IPS DF 19.7 (cell line): ENCODE data around the gene KAZN.

Source experiments
- DNase-seq: peaks from one replicate; pipeline ENCODE4 v3.0.0-alpha.2; 2013; ENCODE audit warnings: low read depth, low spot score

The KAZN gene

GRCh38 chr1:14646973-14647372 lies 48.5 kb downstream of the KAZN start:
- DNase-seq, result no peak

- DNase-seq, result no peak
Measured at GRCh38 chr1:14647777-14648176, 49.3 kb downstream of the KAZN start.

- no peak for DNase-seq
Measured at GRCh38 chr1:14648391-14648790, 49.9 kb downstream of the KAZN start.

DNA sequence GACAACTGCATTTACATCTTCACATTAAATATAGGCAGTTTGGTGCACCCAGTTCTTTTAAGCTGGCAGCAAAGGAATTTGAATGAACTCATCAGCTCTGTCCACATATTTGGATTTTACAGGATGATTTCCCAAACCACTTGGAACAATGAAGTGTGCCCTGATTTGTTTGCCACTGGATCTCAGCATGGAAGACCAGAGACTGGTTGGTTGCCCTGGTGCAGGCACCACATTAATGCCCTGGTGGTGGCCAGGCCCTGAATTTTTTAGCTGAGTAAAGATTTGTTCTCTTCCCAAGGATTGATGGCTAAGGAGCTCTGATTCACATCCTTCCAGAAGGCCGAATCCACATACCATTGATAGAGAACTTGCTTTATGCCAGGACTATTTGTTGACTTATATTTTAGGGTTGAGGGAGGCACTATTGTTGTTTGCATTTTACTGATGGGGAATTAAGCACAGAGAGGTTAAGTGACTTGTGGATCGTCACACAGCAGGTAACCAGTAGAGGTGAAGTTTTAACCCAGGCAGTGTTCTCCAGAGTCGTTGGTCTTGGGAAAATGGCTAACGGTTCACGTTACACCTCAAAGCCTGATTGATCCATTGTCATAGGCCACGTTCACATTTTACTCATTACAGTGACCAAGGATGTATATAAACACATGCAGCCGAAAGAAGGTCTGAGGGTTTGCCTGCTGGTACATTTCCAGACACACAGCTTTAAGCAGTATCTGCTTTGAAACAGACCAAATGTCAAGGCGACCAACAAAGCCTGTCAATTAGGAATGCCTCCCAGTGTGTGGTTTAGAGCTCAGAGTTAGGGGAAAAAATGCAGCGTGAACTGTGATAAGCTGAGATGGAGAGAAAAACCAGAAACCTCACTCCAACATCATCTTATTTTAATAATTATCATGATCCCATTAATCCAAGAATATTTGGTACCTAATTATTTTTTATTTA lies 50.7 kb downstream of the KAZN start:
- DNase-seq, result no peak

DNA sequence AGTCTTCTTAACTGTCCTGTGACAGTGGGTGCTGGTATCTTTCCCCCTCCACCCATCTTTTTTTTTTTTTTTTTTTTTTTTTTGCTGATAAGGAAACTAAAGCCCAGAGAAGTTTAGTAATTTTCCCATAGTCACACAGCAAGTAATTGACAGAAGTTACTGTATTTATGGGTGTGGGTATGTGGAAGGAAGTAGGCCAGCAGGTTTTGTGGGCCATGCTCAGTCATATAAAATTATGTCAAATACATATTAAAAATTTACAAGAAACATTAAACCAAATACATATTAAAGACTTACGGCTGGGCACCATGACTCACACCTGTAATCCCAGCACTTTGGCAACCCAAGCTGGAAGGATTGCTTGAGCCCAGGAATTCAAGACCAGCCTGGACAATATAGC lies 51.5 kb downstream of the KAZN start:
- DNase-seq, result no peak

- DNase-seq, result no peak
Measured at GRCh38 chr1:14650951-14651350, 52.5 kb downstream of the KAZN start.

DNA sequence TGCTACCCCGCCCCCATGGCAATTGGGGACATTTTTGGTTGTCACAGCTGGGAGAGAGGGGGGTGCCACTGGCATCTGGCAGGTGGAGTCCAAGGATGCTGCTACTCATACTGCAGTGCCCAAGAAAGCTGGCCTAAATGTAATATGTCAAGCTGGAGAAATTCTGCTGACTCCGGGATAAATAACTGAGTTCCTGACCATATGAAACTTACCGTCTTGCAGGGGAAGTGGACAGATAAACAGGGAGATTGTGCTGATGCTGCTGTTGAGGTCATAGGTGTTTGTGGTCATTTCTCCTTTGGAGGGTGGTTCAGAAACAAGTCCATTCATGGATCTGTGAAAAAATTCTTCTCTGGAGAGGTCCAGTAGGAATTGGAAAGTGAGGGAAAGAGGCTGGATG lies 54.4 kb downstream of the KAZN start:
- no peak for DNase-seq

DNA sequence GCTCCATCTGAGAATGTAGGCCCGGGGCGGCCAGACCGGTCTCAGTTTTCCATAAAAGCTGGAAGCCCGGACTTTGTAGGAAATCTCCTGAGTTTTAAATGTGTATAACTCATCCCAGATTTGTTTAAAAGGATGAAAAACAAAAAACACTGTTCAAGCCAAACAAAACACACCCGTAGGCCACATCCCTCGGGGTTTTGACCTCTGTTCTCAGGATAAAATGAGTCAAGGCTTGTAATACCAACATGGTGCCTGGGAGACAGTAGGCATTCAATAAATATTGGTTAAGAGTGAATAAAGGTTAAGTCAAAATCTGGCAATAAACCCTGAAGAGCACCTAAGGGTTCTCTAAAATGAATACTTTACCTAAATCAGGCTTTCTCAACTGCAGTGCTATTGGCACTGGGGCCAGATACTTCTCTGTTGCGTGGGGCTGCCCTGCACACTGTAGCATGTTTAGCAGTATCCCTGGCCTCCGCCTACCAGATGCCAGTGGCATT lies 55.0 kb downstream of the KAZN start:
- DNase-seq, result no peak

- DNase-seq, result no peak
Measured at GRCh38 chr1:14654554-14654953, 56.1 kb downstream of the KAZN start.

DNA sequence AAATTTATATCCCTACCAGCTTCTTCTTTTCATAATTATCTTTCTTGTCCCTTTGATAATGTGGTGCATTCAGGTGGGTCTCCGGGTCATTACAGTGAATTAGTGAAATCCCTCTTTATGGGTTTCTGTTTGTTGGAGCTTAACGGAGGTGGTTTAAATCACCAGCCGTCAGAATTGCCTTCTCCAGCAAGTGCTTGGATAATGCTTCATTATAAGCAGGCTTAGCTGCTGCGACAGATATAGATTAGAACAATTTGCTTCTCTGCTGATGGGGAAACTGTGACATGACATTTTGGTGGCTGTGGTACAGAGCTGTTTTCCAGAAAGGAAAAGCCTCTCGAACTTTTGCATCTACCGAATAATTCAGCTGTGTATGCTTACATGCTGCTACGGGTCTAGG lies 56.9 kb downstream of the KAZN start:
- no peak for DNase-seq

- no peak for DNase-seq
Measured at GRCh38 chr1:14656384-14656937, 58.0 kb downstream of the KAZN start.

GRCh38 chr1:14658642-14659041 lies 60.2 kb downstream of the KAZN start:
- DNase-seq, result no peak

DNA sequence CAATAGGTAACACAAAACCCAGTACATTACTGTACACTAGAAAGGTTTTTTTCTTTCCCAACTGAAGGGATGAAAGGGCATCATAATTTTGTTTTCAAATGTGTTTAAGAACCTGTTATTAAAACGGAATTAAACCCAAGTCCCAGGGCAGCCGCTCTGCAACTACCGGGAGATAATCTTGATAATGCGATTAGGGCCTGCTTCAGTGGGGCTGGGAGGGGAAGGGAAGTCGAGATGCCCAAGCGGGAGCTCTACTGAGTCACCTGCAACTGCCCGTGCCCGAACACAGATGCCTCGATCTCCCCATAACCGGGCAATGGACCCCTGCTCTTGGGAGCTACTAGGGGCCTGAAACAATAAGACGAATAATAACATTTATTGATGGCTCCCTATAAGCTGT lies 61.4 kb downstream of the KAZN start:
- DNase-seq, result no peak

GRCh38 chr1:14660801-14661200 lies 62.3 kb downstream of the KAZN start:
- no peak for DNase-seq

DNA sequence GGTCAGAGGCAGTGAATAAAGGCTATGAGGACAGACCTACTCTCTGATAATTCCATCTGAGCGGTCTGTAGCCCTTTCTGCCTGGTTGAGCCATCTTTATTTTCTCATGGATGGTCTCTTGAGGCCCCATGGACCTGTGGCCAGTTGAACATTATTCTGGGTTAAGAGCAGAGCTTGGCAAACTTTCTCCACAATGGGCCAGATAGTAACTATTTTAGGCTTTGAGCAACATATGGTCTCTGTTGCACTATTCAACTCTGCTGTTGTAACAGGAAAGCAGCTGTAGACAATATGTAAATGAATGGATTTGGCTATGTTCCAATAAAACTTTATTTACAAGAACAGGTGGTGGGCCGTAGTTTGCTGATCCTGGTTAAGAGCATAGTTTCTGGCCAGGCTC lies 62.7 kb downstream of the KAZN start:
- DNase-seq, result no peak

- DNase-seq, result no peak
Measured at GRCh38 chr1:14662116-14662515, 63.6 kb downstream of the KAZN start.

DNA sequence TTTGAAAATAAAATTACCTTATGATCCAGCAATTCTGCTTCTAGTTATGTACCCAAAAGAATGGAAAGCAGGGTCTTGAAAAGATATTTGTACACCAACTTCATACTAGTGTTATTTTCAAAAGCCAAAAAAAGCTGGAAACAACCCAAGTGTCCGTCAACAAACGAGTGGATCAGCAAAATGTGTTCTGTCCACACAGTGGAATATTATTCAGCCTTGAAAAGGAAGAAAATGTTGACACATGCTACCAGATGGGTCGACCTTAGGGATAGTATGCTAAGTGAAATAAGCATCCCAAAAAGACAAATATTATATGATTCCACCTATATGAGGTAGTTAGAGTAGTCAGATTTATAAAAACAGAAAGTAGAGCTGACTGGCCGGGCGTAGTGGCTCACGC lies 65.3 kb downstream of the KAZN start:
- no peak for DNase-seq

DNA sequence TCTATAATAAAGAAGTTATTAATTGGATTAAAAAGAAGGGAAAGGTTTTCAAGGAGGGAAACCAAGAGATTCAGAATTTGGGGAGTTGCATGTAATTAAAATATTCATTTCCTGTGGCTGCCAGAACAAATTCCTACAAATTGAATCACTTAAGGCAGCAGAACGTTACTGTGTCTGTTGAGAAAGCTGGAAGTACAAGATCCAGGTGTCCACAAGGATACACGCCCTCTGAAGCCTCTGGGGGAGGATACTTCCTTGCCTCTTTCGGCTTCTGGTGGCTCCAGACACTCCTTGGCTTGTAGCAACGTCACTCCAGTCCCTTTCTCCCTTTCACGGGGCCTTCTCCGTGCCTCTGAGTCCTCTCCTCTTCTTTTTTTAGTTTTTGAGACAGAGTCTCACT lies 67.9 kb downstream of the KAZN start:
- DNase-seq, result no peak

DNA sequence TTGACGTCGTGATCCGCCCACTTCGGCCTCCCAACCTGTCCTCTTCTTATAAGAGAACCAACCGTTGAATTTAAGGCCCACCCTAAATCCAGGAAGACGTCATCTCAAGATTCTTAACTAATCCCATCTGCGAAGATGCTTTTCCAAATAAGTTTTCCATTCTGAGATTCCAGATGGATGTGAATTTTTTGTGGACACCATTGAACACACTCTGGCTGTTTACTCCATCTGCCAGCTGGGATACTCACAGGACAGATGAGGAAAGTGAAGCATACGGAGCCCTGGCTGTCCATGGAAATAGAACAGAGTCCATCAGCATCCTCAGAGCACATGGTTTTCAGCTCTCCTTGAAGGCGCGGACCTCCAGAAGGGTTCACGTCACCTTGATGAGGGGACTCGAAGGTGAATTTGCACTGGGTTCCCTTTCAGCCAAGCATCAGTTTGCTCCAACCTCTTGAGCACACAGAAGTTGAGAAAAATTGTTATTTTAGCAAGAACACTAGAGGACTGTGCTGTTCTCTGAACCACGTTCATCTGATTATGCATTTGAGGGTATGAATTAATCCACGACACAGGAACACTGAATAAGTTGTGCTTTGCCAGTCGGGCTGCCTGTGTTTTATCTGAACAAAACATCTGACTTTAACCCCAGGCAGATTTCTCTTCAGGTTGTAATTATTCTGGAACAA lies 68.6 kb downstream of the KAZN start:
- DNase-seq, result no peak

- no peak for DNase-seq
Measured at GRCh38 chr1:14667651-14667984, 69.1 kb downstream of the KAZN start.

GRCh38 chr1:14668538-14668937 lies 70.1 kb downstream of the KAZN start:
- no peak for DNase-seq

DNA sequence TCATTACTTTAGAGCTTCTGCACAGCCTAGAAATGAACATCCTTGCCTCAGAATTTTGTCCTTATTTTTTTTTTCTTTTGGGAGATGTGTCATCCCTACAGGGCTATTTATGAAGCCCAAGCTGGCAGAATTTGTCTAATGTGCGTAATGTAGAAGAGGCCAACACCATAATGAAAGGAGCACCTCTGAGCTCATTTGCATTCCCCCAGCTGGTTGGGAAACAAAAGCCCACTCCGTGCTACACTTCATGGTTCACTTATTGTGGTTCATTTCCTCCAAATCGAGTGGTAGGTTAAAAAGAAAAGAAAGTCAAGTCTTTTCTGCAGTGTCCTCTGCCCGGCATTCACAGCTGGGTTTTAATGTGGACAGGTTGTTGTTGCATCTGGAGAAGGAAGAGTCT lies 73.5 kb downstream of the KAZN start:
- DNase-seq, result no peak

DNA sequence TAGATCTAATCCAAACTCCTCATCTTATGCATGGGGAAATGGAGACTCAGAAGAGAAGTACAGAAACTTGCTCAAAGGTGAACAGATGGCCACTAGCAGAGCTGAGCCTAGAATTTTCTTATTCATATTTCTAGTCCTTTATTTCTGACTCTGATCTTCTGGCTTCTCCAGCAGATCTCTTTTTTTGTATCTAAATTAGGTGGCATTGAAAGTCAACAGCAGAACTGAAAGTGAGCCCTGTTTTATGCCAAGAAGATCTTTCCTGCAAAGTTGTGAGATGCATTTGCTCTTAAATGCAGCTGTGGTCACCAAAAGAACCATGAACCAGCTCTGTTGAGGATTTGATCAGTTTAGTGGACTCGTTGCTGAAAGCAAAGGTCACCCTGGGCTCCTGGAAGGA lies 75.5 kb downstream of the KAZN start:
- DNase-seq, result no peak
